ENCODE results near the gene APC2. TPM values are rescaled to one million over a fixed set of nuclear protein-coding genes. Genes with fewer than 3 reads are reported as not detected.
A peak's percentile ranks its signal among the peaks of the same experiment; 100 is the strongest.

The APC2 gene
- total RNA-seq, 1 experiment from 2014 or later = 11.9 TPM

- Histone ChIP-seq H3K36me3 (ENCODE audit: control insufficient read depth, insufficient read depth, low read length) (no peaks in the 10 kb centered on the region; the same call in none of the 2 replicates), H3K4me3 (ENCODE audit: low read depth in 2 of 2, low read length in 2 of 2) (no peak overlapping the region), H3K27me3 (ENCODE audit: control insufficient read depth, insufficient read depth, low read length) (no peaks in the 10 kb centered on the region), H3K27ac (ENCODE audit: low read length) (no peak overlapping the region), H3K9me3 (ENCODE audit: control insufficient read depth, insufficient read depth, low read depth, low read length) (no peaks in the 10 kb centered on the region), H3K4me1 (ENCODE audit: control insufficient read depth, insufficient read depth, low read length) (no peaks in the 10 kb centered on the region)
- in situ Hi-C loops (cut with HindIII; ENCODE audit: low pct_unique_long_range_greater_than_20kb, low sequenced_read_pairs) (no loop called here), intact Hi-C loops (cut with micrococcal nuclease; ENCODE audit: unreplicated experiment) (no loop called here)
- ChIA-PET CTCF (interaction anchor here (0.7 kb wide), 1 partner anchor 107 kb away, joined by 3 read pairs; no protein-coding TSS in a partner anchor), POLR2A (no interaction called here)
- TF ChIP-seq CTCF (IDR thresholded peaks at IDR 0.05) (no peak), SIN3A (IDR thresholded peaks at IDR 0.05; ENCODE audit: borderline replicate concordance, insufficient read depth, low read depth, low read length) (no peak), REST (IDR thresholded peaks at IDR 0.05; ENCODE audit: insufficient read depth in 1 of 2, low read depth in 2 of 2, low read length in 1 of 2) (no peak), POLR2AphosphoS5 (IDR thresholded peaks at IDR 0.05; ENCODE audit: low read depth, low read length) (no peak), TCF7L2 (IDR thresholded peaks at IDR 0.05; ENCODE audit: low read depth, low read length) (no peak)
- DNase-seq (ENCODE audit: low read depth, low spot score) = no peak
- peak; percentile 32; the same call in 1 of the 2 replicates for ATAC-seq
- BruUV-seq (replicated peaks) = no TSS peak
Observed at GRCh38 chr19:1423436-1424191, 26.3 kb upstream of the APC2 start.

- ATAC-seq (no peak), DNase-seq (ENCODE audit: low read depth, low spot score) (no peak)
- H3K4me3 ChIP-seq (ENCODE audit: low read depth in 2 of 2, low read length in 2 of 2) = no peak overlapping the region
- no peak overlapping the region for H3K27ac ChIP-seq (ENCODE audit: low read length)
- H3K27me3 ChIP-seq (ENCODE audit: control insufficient read depth, insufficient read depth, low read length) = no peaks in the 10 kb centered on the region
- in situ Hi-C loops (cut with HindIII; ENCODE audit: low pct_unique_long_range_greater_than_20kb, low sequenced_read_pairs) (no loop called here), intact Hi-C loops (cut with micrococcal nuclease; ENCODE audit: unreplicated experiment) (no loop called here)
- CTCF ChIA-PET = no interaction called here
- BruUV-seq (replicated peaks) = no TSS peak
- H3K9me3 ChIP-seq (ENCODE audit: control insufficient read depth, insufficient read depth, low read depth, low read length) = no peaks in the 10 kb centered on the region
- no peaks in the 10 kb centered on the region; the same call in none of the 2 replicates for H3K36me3 ChIP-seq (ENCODE audit: control insufficient read depth, insufficient read depth, low read length)
- TF ChIP-seq TCF7L2 (IDR thresholded peaks at IDR 0.05; ENCODE audit: low read depth, low read length) (no peak), REST (IDR thresholded peaks at IDR 0.05; ENCODE audit: insufficient read depth in 1 of 2, low read depth in 2 of 2, low read length in 1 of 2) (no peak), CTCF (IDR thresholded peaks at IDR 0.05) (no peak), SIN3A (IDR thresholded peaks at IDR 0.05; ENCODE audit: borderline replicate concordance, insufficient read depth, low read depth, low read length) (no peak), POLR2AphosphoS5 (IDR thresholded peaks at IDR 0.05; ENCODE audit: low read depth, low read length) (no peak)
- POLR2A ChIA-PET = no interaction called here
- no peaks in the 10 kb centered on the region for H3K4me1 ChIP-seq (ENCODE audit: control insufficient read depth, insufficient read depth, low read length)
Observed at GRCh38 chr19:1424192-1424955, 25.5 kb upstream of the APC2 start.

All from Panc1 (cell line).